SK-N-SH treated with all-trans-retinoic acid at 6 μM for 48 hours (cell line): ENCODE results near the gene MMS19.

ENCODE experiments used
- ATAC-seq: fragments of 200-7000 bp; cut with Tn5 transposase; 3 replicates; pipeline ENCODE4 v1.9.1; 2020; ENCODE audit warnings: mild to moderate bottlenecking, moderate library complexity
- ARNTL ChIP-seq: fragments of 450-650 bp; formaldehyde crosslinking; IDR thresholded peaks from 2 replicates; pipeline ENCODE4 v1.5.0; 2020; ENCODE audit warnings: low read depth, mild to moderate bottlenecking, moderate library complexity, borderline replicate concordance
- BACH2 ChIP-seq: fragments of 250-450 bp; sonication (Bioruptor Pico); IDR thresholded peaks from 2 replicates; pipeline ENCODE4 v1.9.0; 2021; ENCODE audit warnings: mild to moderate bottlenecking, borderline replicate concordance
- CSDC2 ChIP-seq: fragments of 250-450 bp; sonication (Bioruptor Pico); IDR thresholded peaks from 2 replicates; pipeline ENCODE4 v1.5.0; 2020; ENCODE audit warnings: mild to moderate bottlenecking, moderate library complexity
- ESRRG ChIP-seq: fragments of 250-450 bp; sonication (Bioruptor Pico); IDR thresholded peaks from 2 replicates; pipeline ENCODE4 v1.6.1; 2021; ENCODE audit warnings: mild to moderate bottlenecking
- GLIS3 ChIP-seq: fragments of 250-450 bp; sonication (Bioruptor Pico); IDR thresholded peaks from 2 replicates; pipeline ENCODE4 v1.5.0; 2020; ENCODE audit warnings: mild to moderate bottlenecking, moderate library complexity
- ISL1 ChIP-seq: fragments of 250-450 bp; sonication (Bioruptor Pico); IDR thresholded peaks from 2 replicates; pipeline ENCODE4 v2.1.2; 2022; ENCODE audit warnings: mild to moderate bottlenecking, moderate library complexity
- OSR1 ChIP-seq: fragments of 250-450 bp; sonication (Bioruptor Pico); IDR thresholded peaks from 2 replicates; pipeline ENCODE4 v1.8.0; 2022; ENCODE audit warnings: moderate library complexity, mild to moderate bottlenecking, inconsistent platforms
- PPARA ChIP-seq: fragments of 250-450 bp; sonication (Bioruptor Pico); IDR thresholded peaks from 2 replicates; pipeline ENCODE4 v1.5.0; 2020; ENCODE audit warnings: mild to moderate bottlenecking, borderline replicate concordance
- RARB ChIP-seq: fragments of 250-450 bp; sonication (Bioruptor Pico); IDR thresholded peaks from 2 replicates; pipeline ENCODE4 v1.8.0; 2021; ENCODE audit warnings: mild to moderate bottlenecking, moderate library complexity
- SNAI2 ChIP-seq: fragments of 250-450 bp; sonication (Bioruptor Pico); IDR thresholded peaks from 2 replicates; pipeline ENCODE4 v1.5.0; 2020; ENCODE audit warnings: mild to moderate bottlenecking, moderate library complexity
- TCF4 ChIP-seq: fragments of 250-450 bp; sonication (Bioruptor Pico); IDR thresholded peaks from 2 replicates; pipeline ENCODE4 v1.8.0; 2021; ENCODE audit warnings: mild to moderate bottlenecking, moderate library complexity, borderline replicate concordance
- ZFP3 ChIP-seq: fragments of 250-450 bp; sonication (Bioruptor Pico); IDR thresholded peaks from 2 replicates; pipeline ENCODE4 v1.5.0; 2020; ENCODE audit warnings: mild to moderate bottlenecking, moderate library complexity
- ZFP30 ChIP-seq: fragments of 450-650 bp; formaldehyde crosslinking; IDR thresholded peaks from 2 replicates; pipeline ENCODE4 v1.5.0; 2022; ENCODE audit warnings: mild to moderate bottlenecking, moderate library complexity
- ZNF565 ChIP-seq: fragments of 450-650 bp; formaldehyde crosslinking; conservative IDR thresholded peaks from 2 replicates; pipeline ENCODE4 v1.5.0; 2020; ENCODE audit warnings: low read depth, mild to moderate bottlenecking, moderate library complexity
- ZNF70 ChIP-seq: fragments of 450-650 bp; formaldehyde crosslinking; IDR thresholded peaks from 2 replicates; pipeline ENCODE4 v1.5.0; 2020; ENCODE audit warnings: mild to moderate bottlenecking, moderate library complexity
- ZNF8 ChIP-seq: fragments of 450-650 bp; formaldehyde crosslinking; IDR thresholded peaks from 2 replicates; pipeline ENCODE4 v1.5.0; 2020; ENCODE audit warnings: mild to moderate bottlenecking, moderate library complexity
- TF ChIP-seq, protein P1 (sequence below): fragments of 250-450 bp; sonication (Bioruptor Pico); IDR thresholded peaks from 2 replicates; pipeline ENCODE4 v1.8.0; 2020; ENCODE audit warnings: mild to moderate bottlenecking, moderate library complexity, borderline replicate concordance
- TF ChIP-seq, protein P2 (sequence below): fragments of 250-450 bp; sonication (Bioruptor Pico); IDR thresholded peaks from 2 replicates; pipeline ENCODE4 v1.5.1; 2020; ENCODE audit warnings: low read depth, mild to moderate bottlenecking, moderate library complexity
- TF ChIP-seq, protein P3 (sequence below): fragments of 250-450 bp; sonication (Bioruptor Pico); IDR thresholded peaks from 2 replicates; pipeline ENCODE4 v1.5.1; 2021; ENCODE audit warnings: mild to moderate bottlenecking, moderate library complexity

Gene MMS19

GRCh38 chr10:97514344-97514743, 16.1 kb upstream of the MMS19 start (continued):
- no peak for TF ChIP-seq ARNTL (CRISPR knock-in tag)

DNA sequence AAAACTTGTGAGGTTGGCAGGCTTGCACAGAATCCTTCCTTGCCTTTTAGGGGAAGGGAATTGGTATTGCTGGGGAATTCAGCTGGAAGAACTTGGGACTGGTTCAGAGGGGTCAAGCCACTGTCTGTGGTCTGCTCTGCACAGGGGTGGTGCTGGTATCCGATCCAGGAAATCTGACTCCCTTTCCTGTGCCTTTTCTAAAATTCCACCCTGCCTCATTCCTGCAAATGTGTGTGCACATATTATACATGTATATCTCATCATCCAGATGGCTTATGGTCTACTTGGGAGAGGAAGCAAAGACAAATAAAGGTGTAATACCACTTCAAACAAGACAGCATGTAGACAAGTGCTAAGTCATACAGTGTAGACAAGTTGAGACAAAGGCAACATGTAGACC, 14.8 kb upstream of the MMS19 start:
- no peak for TF ChIP-seq ARNTL (CRISPR knock-in tag)
- TF ChIP-seq, protein P1, sequence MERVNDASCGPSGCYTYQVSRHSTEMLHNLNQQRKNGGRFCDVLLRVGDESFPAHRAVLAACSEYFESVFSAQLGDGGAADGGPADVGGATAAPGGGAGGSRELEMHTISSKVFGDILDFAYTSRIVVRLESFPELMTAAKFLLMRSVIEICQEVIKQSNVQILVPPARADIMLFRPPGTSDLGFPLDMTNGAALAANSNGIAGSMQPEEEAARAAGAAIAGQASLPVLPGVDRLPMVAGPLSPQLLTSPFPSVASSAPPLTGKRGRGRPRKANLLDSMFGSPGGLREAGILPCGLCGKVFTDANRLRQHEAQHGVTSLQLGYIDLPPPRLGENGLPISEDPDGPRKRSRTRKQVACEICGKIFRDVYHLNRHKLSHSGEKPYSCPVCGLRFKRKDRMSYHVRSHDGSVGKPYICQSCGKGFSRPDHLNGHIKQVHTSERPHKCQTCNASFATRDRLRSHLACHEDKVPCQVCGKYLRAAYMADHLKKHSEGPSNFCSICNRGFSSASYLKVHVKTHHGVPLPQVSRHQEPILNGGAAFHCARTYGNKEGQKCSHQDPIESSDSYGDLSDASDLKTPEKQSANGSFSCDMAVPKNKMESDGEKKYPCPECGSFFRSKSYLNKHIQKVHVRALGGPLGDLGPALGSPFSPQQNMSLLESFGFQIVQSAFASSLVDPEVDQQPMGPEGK (CRISPR knock-in tag) = no peak
- TF ChIP-seq, protein P2, sequence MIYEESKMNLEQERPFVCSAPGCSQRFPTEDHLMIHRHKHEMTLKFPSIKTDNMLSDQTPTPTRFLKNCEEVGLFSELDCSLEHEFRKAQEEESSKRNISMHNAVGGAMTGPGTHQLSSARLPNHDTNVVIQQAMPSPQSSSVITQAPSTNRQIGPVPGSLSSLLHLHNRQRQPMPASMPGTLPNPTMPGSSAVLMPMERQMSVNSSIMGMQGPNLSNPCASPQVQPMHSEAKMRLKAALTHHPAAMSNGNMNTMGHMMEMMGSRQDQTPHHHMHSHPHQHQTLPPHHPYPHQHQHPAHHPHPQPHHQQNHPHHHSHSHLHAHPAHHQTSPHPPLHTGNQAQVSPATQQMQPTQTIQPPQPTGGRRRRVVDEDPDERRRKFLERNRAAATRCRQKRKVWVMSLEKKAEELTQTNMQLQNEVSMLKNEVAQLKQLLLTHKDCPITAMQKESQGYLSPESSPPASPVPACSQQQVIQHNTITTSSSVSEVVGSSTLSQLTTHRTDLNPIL (CRISPR knock-in tag) = no peak
- no peak for TF ChIP-seq BACH2 (CRISPR knock-in tag)
- no peak for TF ChIP-seq GLIS3 (CRISPR knock-in tag)
- ATAC-seq = no peak

GRCh38 chr10:97511711-97512440, 13.7 kb upstream of the MMS19 start:
- TF ChIP-seq ZNF565 (CRISPR knock-in tag) (no peak), BACH2 (CRISPR knock-in tag) (no peak), PPARA (CRISPR knock-in tag) (no peak), TCF4 (CRISPR knock-in tag) (no peak), ARNTL (CRISPR knock-in tag) (no peak), ZFP3 (CRISPR knock-in tag) (no peak), OSR1 (no peak)
- TF ChIP-seq, protein P1 (CRISPR knock-in tag) = no peak
- ATAC-seq = no peak

- no peak for TF ChIP-seq RARB (CRISPR knock-in tag)
- TF ChIP-seq ZFP30 (CRISPR knock-in tag) = no peak
- TF ChIP-seq, protein P3, sequence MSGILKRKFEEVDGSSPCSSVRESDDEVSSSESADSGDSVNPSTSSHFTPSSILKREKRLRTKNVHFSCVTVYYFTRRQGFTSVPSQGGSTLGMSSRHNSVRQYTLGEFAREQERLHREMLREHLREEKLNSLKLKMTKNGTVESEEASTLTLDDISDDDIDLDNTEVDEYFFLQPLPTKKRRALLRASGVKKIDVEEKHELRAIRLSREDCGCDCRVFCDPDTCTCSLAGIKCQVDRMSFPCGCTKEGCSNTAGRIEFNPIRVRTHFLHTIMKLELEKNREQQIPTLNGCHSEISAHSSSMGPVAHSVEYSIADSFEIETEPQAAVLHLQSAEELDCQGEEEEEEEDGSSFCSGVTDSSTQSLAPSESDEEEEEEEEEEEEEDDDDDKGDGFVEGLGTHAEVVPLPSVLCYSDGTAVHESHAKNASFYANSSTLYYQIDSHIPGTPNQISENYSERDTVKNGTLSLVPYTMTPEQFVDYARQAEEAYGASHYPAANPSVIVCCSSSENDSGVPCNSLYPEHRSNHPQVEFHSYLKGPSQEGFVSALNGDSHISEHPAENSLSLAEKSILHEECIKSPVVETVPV (CRISPR knock-in tag) = no peak
- no peak for TF ChIP-seq CSDC2 (CRISPR knock-in tag)
- TF ChIP-seq ZNF8 (CRISPR knock-in tag) = no peak
- TF ChIP-seq TCF4 (CRISPR knock-in tag) = no peak
- TF ChIP-seq ISL1 (CRISPR knock-in tag) = no peak
- TF ChIP-seq ZNF70 (CRISPR knock-in tag) = no peak
- TF ChIP-seq, protein P1 (CRISPR knock-in tag) = no peak
- no peak for TF ChIP-seq PPARA (CRISPR knock-in tag)
- TF ChIP-seq ZFP3 (CRISPR knock-in tag) = no peak
- TF ChIP-seq, protein P2 (CRISPR knock-in tag) = no peak
- no peak for TF ChIP-seq ESRRG (CRISPR knock-in tag)
- TF ChIP-seq SNAI2 (CRISPR knock-in tag) = no peak
- no peak for TF ChIP-seq GLIS3 (CRISPR knock-in tag)
- TF ChIP-seq OSR1 = no peak
- ATAC-seq = no peak
Observed at GRCh38 chr10:97510686-97511085, 12.5 kb upstream of the MMS19 start.
